GM12878 (cell line): ENCODE data around the gene SLC25A26. TPM values are rescaled to one million over a fixed set of nuclear protein-coding genes. Genes with fewer than 3 reads are reported as not detected.

Source experiments
- ATAC-seq: fragments of 200-7000 bp; cut with Tn5 transposase; 3 replicates; pipeline ENCODE4 v1.9.1; 2020; ENCODE audit warnings: mild to moderate bottlenecking, moderate library complexity
- BruUV-seq: library from RNA; stranded (reverse); fragments of 400-500 nt; replicated peaks from 2 replicates; lab custom pipeline; 2021; lab: Mats Ljungman, UMichigan
- CTCF ChIA-PET: fragments of 300-600 bp; sonication (Branson Sonifier 250); formaldehyde crosslinking; extraction: SDS; loops from one replicate; lab custom pipeline; 2021; ENCODE audit warnings: inconsistent platforms; lab: Yijun Ruan, JAX
- POLR2A ChIA-PET: fragments of 350-600 bp; formaldehyde crosslinking; extraction: SDS; loops from one replicate; lab custom pipeline; 2021; ENCODE audit warnings: inconsistent platforms; lab: Charles Lee
- RAD21 ChIA-PET: fragments of 300-600 bp; sonication (Branson Sonifier 250); formaldehyde crosslinking; loops from one replicate; lab custom pipeline; 2023; ENCODE audit warnings: antibody characterized with exemption; ENCODE audit not compliant: unreplicated experiment; lab: Charles Lee
- SMC1A ChIA-PET: fragments of 300-600 bp; sonication (Branson Sonifier 250); formaldehyde crosslinking; loops from one replicate; lab custom pipeline; 2023; ENCODE audit not compliant: unreplicated experiment, uncharacterized antibody; lab: Charles Lee
- DNase-seq: peaks from one replicate; pipeline ENCODE4 v3.0.0-alpha.2; 2011; ENCODE audit warnings: low read depth, low spot score
- FAIRE-seq: peaks from 3 replicates; lab custom pipeline; 2011; peaks lifted over from hg19 to GRCh38; lab: Jason Lieb, UNC
- H2AFZ ChIP-seq: 2 replicates; pipeline ENCODE4 v1.6.0; 2011; ENCODE audit warnings: low read depth, low read length, control low read depth; ENCODE audit not compliant: control insufficient read depth
- H3K27ac ChIP-seq: 2 replicates; pipeline ENCODE4 v1.5.1; 2011; ENCODE audit warnings: control low read depth; ENCODE audit not compliant: control insufficient read depth, insufficient read depth
- H3K27me3 ChIP-seq, 2 experiments: replicated peaks in 1 of 2; 2 replicates each; pipeline versions ENCODE4 v1.6.0 to v1.6.1; 2011; ENCODE audit warnings: low read length in 1 of 2; ENCODE audit not compliant: control insufficient read depth in 2 of 2, insufficient read depth in 2 of 2
- H3K36me3 ChIP-seq, 2 experiments: 2 replicates each; pipeline ENCODE4 v1.5.1; 2011; ENCODE audit warnings: low read length in 1 of 2; ENCODE audit not compliant: control insufficient read depth in 2 of 2, insufficient read depth in 2 of 2
- H3K4me1 ChIP-seq: 2 replicates; pipeline ENCODE4 v1.6.1; 2011; ENCODE audit warnings: mild to moderate bottlenecking, low read length, moderate library complexity, mixed read lengths; ENCODE audit not compliant: control insufficient read depth, insufficient read depth
- H3K4me2 ChIP-seq: 2 replicates; pipeline ENCODE4 v1.6.0; 2011; ENCODE audit warnings: control low read depth; ENCODE audit not compliant: control insufficient read depth, insufficient read depth
- H3K4me3 ChIP-seq: fragments of 200-600 bp; sonication (generic); 2 replicates; pipeline ENCODE4 v1.5.1; 2016
- H3K79me2 ChIP-seq: 2 replicates; pipeline ENCODE4 v1.6.0; 2011; ENCODE audit warnings: low read length; ENCODE audit not compliant: control insufficient read depth, insufficient read depth
- H3K9ac ChIP-seq: 2 replicates; pipeline ENCODE4 v1.8.0; 2011; ENCODE audit warnings: low read length, control low read depth, mixed read lengths; ENCODE audit not compliant: control insufficient read depth, insufficient read depth
- H3K9me3 ChIP-seq: replicated peaks from 3 replicates; pipeline ENCODE4 v1.5.1; 2011; ENCODE audit warnings: mild to moderate bottlenecking, low read length; ENCODE audit not compliant: control insufficient read depth, insufficient read depth
- H4K20me1 ChIP-seq: 2 replicates; pipeline ENCODE4 v1.6.0; 2011; ENCODE audit not compliant: control insufficient read depth, insufficient read depth
- BACH1 ChIP-seq: fragments of 450-650 bp; IDR thresholded peaks from 2 replicates; pipeline ENCODE4 v1.6.1; 2017; ENCODE audit warnings: mild to moderate bottlenecking, borderline replicate concordance
- ETV6 ChIP-seq, 2 experiments: fragments of 450-650 bp in 1 of 2; IDR thresholded peaks in 1 of 2; conservative IDR thresholded peaks in 1 of 2; 2 replicates each; pipeline ENCODE4 v1.6.1; 2014; ENCODE audit warnings: antibody characterized with exemption in 1 of 2, borderline replicate concordance in 1 of 2, low read depth in 1 of 2, mild to moderate bottlenecking in 1 of 2, moderate library complexity in 1 of 2
- FOS ChIP-seq: IDR thresholded peaks from 3 replicates; pipeline ENCODE4 v1.6.1; 2011; ENCODE audit warnings: borderline replicate concordance; ENCODE audit not compliant: insufficient read length; ENCODE audit errors: extremely low read depth
- FOXM1 ChIP-seq: IDR thresholded peaks from 2 replicates; pipeline ENCODE4 v1.6.1; 2012; ENCODE audit warnings: low read depth, mild to moderate bottlenecking, inconsistent platforms, low read length, moderate library complexity
- PKNOX1 ChIP-seq: fragments of 450-650 bp; IDR thresholded peaks from 2 replicates; pipeline ENCODE4 v1.6.1; 2016; ENCODE audit warnings: mild to moderate bottlenecking
- RAD51 ChIP-seq: fragments of 450-650 bp; IDR thresholded peaks from 2 replicates; pipeline ENCODE4 v1.6.1; 2016; ENCODE audit warnings: moderate library complexity, mild to moderate bottlenecking, inconsistent platforms
- RB1 ChIP-seq: fragments of 450-650 bp; formaldehyde crosslinking; IDR thresholded peaks from 2 replicates; pipeline ENCODE4 v1.6.1; 2017; ENCODE audit warnings: mild to moderate bottlenecking, borderline replicate concordance
- RELB ChIP-seq: fragments of 450-650 bp; IDR thresholded peaks from 2 replicates; pipeline ENCODE4 v1.6.1; 2017; ENCODE audit warnings: low read depth, mild to moderate bottlenecking, moderate library complexity
- SKIL ChIP-seq: fragments of 450-650 bp; IDR thresholded peaks from 2 replicates; pipeline ENCODE4 v1.6.1; 2017; ENCODE audit warnings: mild to moderate bottlenecking, low read depth, inconsistent platforms; ENCODE audit not compliant: poor library complexity, severe bottlenecking
- SMC3 ChIP-seq: IDR thresholded peaks from 2 replicates; pipeline ENCODE4 v1.6.1; 2011; ENCODE audit warnings: low read length, improper control_type of control experiment, borderline replicate concordance
- STAT3 ChIP-seq: IDR thresholded peaks from 2 replicates; pipeline ENCODE4 v1.6.1; 2011; ENCODE audit warnings: low read depth, low read length, improper control_type of control experiment
- TAF1 ChIP-seq: IDR thresholded peaks from 2 replicates; pipeline ENCODE4 v1.6.1; 2011; ENCODE audit warnings: mild to moderate bottlenecking, low read depth, low read length, borderline replicate concordance
- ZNF592 ChIP-seq: fragments of 450-650 bp; IDR thresholded peaks from 2 replicates; pipeline ENCODE4 v1.6.1; 2017; ENCODE audit warnings: mild to moderate bottlenecking, moderate library complexity
- in situ Hi-C: fragments of 300-500 bp; cut with MboI; formaldehyde crosslinking; loops from 9 replicates; pipeline ENCODE4 v1.14.3; 2018; ENCODE audit warnings: mixed read lengths
- intact Hi-C: fragments of 100-400 bp; cut with micrococcal nuclease; formaldehyde crosslinking; loops from one replicate; pipeline ENCODE4 v1.14.2; 2022; ENCODE audit not compliant: unreplicated experiment
- polyA plus RNA-seq, 11 experiments: library from polyadenylated mRNA; depleted of rRNA in 4 of 11; unstranded in 6 of 11; stranded (reverse) in 5 of 11; fragments of >200 nt; fragmentation: Nextera tagmentation in 4 of 11; fragmentation: Illumina TruSeq in 1 of 11; extraction: Ambion mirVana in 4 of 11; extraction: Trizol in 1 of 11; gene quantifications; 1 replicate in 1 of 11; 2 replicates in 10 of 11; pipeline versions ENCODE4 v1.2.1 to v1.2.3, GENCODE V29; 2011 to 2016; ENCODE audit warnings: inconsistent platforms in 2 of 11, missing spikeins in 2 of 11, low read depth in 1 of 11
- total RNA-seq, 4 experiments: library from RNA; depleted of rRNA in 3 of 4; stranded (reverse); fragments of >200 nt in 3 of 4; fragmentation: Illumina TruSeq in 1 of 4; extraction: Trizol in 1 of 4; gene quantifications; 2 replicates each; pipeline versions ENCODE4 v1.2.1 to v1.2.3, GENCODE V29; 2013 to 2021

The SLC25A26 gene
- total and polyA plus RNA-seq, 10 of the 15 experiments (the other 5 are each of a cell fraction or from before 2014, with no cell fraction given) = 14.6 to 49.7 (median 24.9) TPM

- in situ Hi-C loops = no loop called here
- CTCF ChIA-PET = interaction anchor here (1.5 to 2.7 kb wide), 2 partner anchors 9 to 12 kb away, joined by 4 to 7 read pairs; no protein-coding TSS in a partner anchor
- no peak for TF ChIP-seq ZNF592
- no peak for TF ChIP-seq SKIL
- TF ChIP-seq FOXM1 = no peak
- TF ChIP-seq BACH1 = no peak
- no peak for TF ChIP-seq RAD51
- TF ChIP-seq SMC3 = no peak
- TF ChIP-seq RB1 = no peak
- no peak for TF ChIP-seq ETV6 (conservative IDR thresholded peaks at IDR 0.05 in 1 of 2, IDR thresholded peaks at IDR 0.05 in 1 of 2; ENCODE audit: borderline replicate concordance in 1 of 2, low read depth in 1 of 2)
- no peak for TF ChIP-seq STAT3
- TF ChIP-seq PKNOX1 = no peak
- no peak for TF ChIP-seq TAF1
- TF ChIP-seq RELB = no peak
- no peak for TF ChIP-seq FOS
Measured at GRCh38 chr3:66385066-66385465, 164.3 kb downstream of the SLC25A26 start.

More at GRCh38 chr3:66385066-66385465, 164.3 kb downstream of the SLC25A26 start:
- BruUV-seq = no TSS peak
- RAD21 ChIA-PET = interaction anchor here (1.7 kb wide), 1 partner anchor 9 kb away, joined by 6 read pairs; no protein-coding TSS in a partner anchor
- no peaks in the 10 kb centered on the region for H3K79me2 ChIP-seq
- H3K9me3 ChIP-seq = peaks cover 7% of the 10 kb centered on the region; the same call in 2 of the 3 replicates
- SMC1A ChIA-PET = interaction anchor here (1.0 to 2.3 kb wide), 6 partner anchors 9 to 108 kb away, joined by 3 to 9 read pairs (median 5); no protein-coding TSS in a partner anchor
- no peak overlapping the region for H2AFZ ChIP-seq
- POLR2A ChIA-PET = no interaction called here
- peaks cover 0 to 18% of the 10 kb centered on the region in 2 experiments; a peak in 2 of 4 replicates for H3K36me3 ChIP-seq
- H3K4me3 ChIP-seq = no peak overlapping the region
- H3K9ac ChIP-seq = no peak overlapping the region
- no peaks in the 10 kb centered on the region for H4K20me1 ChIP-seq
- FAIRE-seq (no peak), ATAC-seq (no peak), DNase-seq (no peak)
- peaks cover 28% of the 10 kb centered on the region for H3K4me1 ChIP-seq
- no peak overlapping the region for H3K27ac ChIP-seq
- intact Hi-C loops = no loop called here
- no peaks in the 10 kb centered on the region for H3K27me3 ChIP-seq
- no peak overlapping the region for H3K4me2 ChIP-seq
